RWPE2 (cell line): ENCODE data around the gene CACNB3.
"Not testable (repeated sequence)": the region's sequence is repeated elsewhere in the genome, so short reads cannot be mapped to it uniquely, and the experiment has no call there.

ENCODE experiments used
- ATAC-seq: fragments of 200-7000 bp; cut with Tn5 transposase; 3 replicates; pipeline ENCODE4 v1.9.1; 2021; ENCODE audit warnings: low read depth
- DNase-seq: peaks from one replicate; pipeline ENCODE4 v3.0.0-alpha.2; 2020; ENCODE audit warnings: low spot score
- H3K27ac ChIP-seq: fragments of 450-650 bp; 2 replicates; pipeline ENCODE4 v1.5.1; 2017; ENCODE audit warnings: mild to moderate bottlenecking; ENCODE audit not compliant: poor library complexity, severe bottlenecking
- H3K27me3 ChIP-seq: fragments of 250-450 bp; sonication (Bioruptor Pico); 2 replicates; pipeline ENCODE4 v1.5.1; 2021; ENCODE audit warnings: mild to moderate bottlenecking, moderate library complexity; ENCODE audit not compliant: insufficient read depth, poor library complexity, severe bottlenecking
- H3K36me3 ChIP-seq: fragments of 250-450 bp; sonication (Bioruptor Pico); 2 replicates; pipeline ENCODE4 v1.5.1; 2020; ENCODE audit warnings: low read depth, mild to moderate bottlenecking, moderate library complexity
- H3K4me1 ChIP-seq: fragments of 250-450 bp; sonication (Bioruptor Pico); 2 replicates; pipeline ENCODE4 v1.5.1; 2021; ENCODE audit warnings: mild to moderate bottlenecking, moderate library complexity; ENCODE audit not compliant: insufficient read depth, poor library complexity, severe bottlenecking
- H3K4me3 ChIP-seq: fragments of 250-450 bp; sonication (Bioruptor Pico); 2 replicates; pipeline ENCODE4 v1.5.1; 2021; ENCODE audit warnings: mild to moderate bottlenecking, moderate library complexity; ENCODE audit not compliant: severe bottlenecking
- H3K9me3 ChIP-seq: fragments of 250-450 bp; sonication (Bioruptor Pico); 2 replicates; pipeline ENCODE4 v1.5.1; 2021; ENCODE audit warnings: mild to moderate bottlenecking, moderate library complexity; ENCODE audit not compliant: severe bottlenecking
- CTCF ChIP-seq: fragments of 450-650 bp; IDR thresholded peaks from one replicate; pipeline ENCODE4 v1.5.1; 2017; ENCODE audit warnings: mild to moderate bottlenecking, moderate library complexity; ENCODE audit not compliant: poor library complexity, severe bottlenecking

The CACNB3 gene

DNA sequence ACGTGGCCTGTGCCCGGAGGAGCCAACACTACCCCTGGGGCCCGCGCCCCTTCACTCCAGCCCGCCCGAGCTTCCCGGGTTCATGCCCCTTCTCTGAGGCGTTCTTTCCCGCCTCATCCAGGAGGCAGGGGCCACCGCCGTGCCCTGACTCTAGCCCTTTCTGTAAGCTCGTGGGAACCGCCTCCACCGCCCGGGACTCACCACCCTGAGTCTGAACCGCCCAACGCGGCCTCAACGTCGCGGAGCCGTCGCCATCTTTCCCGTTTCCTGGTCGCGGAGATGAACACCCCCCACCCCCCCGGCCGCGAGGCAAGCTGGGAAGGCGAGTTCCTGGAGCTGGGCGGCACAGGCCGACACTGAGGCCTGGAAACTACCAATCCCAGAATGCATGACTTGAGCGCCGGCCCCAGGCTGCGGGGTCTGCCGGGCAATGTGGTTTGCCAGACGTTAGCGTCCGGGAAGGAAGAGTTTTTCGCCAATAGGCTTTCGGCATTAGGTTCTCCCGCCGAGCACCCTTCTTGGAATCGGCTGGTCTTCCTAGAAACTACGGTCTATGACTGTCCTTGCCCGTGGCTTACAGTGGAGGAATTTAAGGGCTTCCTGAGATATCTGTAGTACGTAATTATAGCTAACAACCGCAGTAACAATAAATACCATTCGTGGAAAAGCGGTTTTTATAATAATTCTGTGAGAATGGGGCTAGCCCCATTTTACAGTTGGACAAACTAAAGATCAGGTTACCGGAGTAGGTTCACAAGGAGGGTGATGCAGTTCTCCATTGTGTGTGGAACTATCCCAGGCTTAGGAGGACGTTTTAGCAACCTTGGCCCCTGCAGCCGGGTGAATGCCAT, 33.8 kb downstream of the CACNB3 start, which contains the start of gene DDX23:
TSS of gene DDX23 (minus strand) at position 281 of the 851 bp plus-strand sequence. CDS start 6,381 bp downstream, outside the sequence.
- TF ChIP-seq CTCF: no peak
- Histone ChIP-seq H3K27ac (peak within 1 kb of the TSS; percentile 40), H3K4me1 (peaks cover 5% of the 10 kb centered on the region), H3K27me3 (no peaks in the 10 kb centered on the region), H3K9me3 (no peaks in the 10 kb centered on the region), H3K4me3 (peak within 1 kb of the TSS; percentile 58), H3K36me3 (peaks cover 18% of the 10 kb centered on the region)
- DNase-seq (peak; percentile 93), ATAC-seq (peak; percentile 99)

DNA sequence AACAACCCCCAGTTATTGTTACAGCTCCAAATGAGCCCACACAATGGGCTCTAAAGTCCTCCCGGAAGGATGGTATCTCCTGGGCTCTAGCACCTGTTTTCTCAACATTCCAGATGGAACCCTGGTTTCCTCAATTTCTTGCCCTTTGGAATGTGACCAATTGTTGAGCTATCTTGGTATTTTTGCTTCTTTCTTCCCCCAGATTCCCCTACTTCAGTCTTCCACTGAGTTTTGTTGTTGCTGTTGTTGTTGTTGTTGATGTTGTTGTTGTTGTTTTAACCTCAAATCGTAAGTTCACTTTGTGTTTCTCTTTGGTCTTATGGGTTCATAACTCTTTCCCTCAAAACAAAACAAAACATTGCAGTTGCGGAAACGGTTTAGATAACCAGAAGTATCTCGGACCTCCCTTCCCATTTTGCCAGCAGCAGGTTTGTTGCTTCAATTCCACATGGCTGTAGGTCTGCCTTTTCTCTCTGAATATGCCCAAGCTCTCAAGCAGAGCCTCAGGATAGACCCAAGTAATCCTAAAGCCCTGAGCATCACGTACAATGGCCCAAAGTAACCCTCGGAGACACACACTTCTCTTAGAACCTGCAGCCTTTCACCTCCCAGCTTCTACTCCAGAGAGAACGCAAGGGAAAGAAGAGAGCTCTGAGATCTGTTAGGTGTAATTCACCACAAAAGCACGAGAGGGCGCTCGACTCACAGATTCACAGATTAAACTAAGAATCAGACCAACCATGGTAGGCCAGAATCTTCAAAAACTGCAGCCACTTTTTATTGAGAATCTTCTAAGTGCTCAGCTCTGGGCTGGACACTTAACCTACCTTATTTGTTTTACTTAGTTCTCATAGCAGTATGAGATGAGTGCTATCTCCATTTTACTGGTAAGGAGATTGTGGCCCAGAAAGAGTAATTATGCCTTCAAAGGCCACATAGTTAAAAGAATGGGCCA, 34.7 kb downstream of the CACNB3 start:
- H3K27ac ChIP-seq: no peak overlapping the region
- peak; percentile 32; the same call in 2 of the 3 replicates for ATAC-seq
- peaks cover 5% of the 10 kb centered on the region for H3K4me1 ChIP-seq
- H3K27me3 ChIP-seq: no peaks in the 10 kb centered on the region
- H3K36me3 ChIP-seq: peaks cover 17% of the 10 kb centered on the region
- no peak for DNase-seq
- no peaks in the 10 kb centered on the region for H3K9me3 ChIP-seq
- peak; percentile 94 for TF ChIP-seq CTCF
- H3K4me3 ChIP-seq: peak overlapping the region; percentile 58

DNA sequence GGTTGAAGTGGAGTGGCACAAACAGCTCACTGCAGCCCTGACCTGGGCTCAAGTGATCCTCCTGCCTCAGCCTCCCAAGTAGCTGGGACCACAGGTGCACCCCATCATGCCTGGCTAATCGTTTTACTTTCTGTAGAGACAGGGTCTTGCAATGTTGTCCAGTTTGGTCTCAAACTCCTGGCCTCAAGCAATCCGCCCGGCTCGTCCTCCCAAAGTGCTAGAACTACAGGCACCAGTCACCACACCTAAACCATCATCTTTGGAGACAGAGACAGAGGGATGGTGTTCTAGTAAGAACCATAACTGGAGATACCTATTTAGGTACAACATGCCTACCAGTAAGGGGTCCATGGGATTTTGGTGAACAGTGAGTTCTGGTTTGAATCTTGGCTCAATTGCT, 36.2 kb downstream of the CACNB3 start:
- Histone ChIP-seq H3K9me3 (no peaks in the 10 kb centered on the region), H3K36me3 (peaks cover 12% of the 10 kb centered on the region), H3K4me3 (no peak overlapping the region), H3K27ac (no peak overlapping the region), H3K4me1 (peaks cover 5% of the 10 kb centered on the region), H3K27me3 (no peaks in the 10 kb centered on the region)
- no peak for TF ChIP-seq CTCF
- no peak for DNase-seq
- ATAC-seq: no peak

DNA sequence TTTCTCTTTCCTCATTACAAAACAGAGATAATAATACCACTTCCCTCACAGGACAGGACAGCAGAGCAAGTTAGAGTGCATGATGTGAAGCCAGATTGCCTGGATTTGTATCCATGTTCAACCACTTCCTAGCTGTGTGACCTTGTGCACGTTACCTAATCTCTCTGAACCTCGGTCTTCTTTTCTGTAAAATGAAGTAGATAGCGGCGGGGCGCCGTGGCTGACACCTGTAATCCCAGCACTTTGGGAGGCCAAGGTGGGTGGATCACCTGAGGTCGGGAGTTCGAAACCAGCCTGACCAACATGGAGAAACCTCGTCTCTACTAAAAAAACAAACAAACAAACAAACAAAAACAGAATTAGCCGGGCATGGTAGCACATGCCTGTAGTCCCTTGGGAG, 36.6 kb downstream of the CACNB3 start:
- not testable (repeated sequence) for H3K4me3 ChIP-seq, H3K9me3 ChIP-seq, ATAC-seq, H3K27ac ChIP-seq, DNase-seq, H3K36me3 ChIP-seq, H3K27me3 ChIP-seq, H3K4me1 ChIP-seq

GRCh38 chr12:48856379-48856778, 38.1 kb downstream of the CACNB3 start:
- ATAC-seq: no peak
- no peaks in the 10 kb centered on the region for H3K36me3 ChIP-seq

More at GRCh38 chr12:48856379-48856778, 38.1 kb downstream of the CACNB3 start:
- Histone ChIP-seq H3K27me3 (no peaks in the 10 kb centered on the region), H3K9me3 (no peaks in the 10 kb centered on the region), H3K4me1 (no peaks in the 10 kb centered on the region), H3K27ac (no peak overlapping the region), H3K4me3 (no peak overlapping the region)
- no peak for TF ChIP-seq CTCF
- no peak for DNase-seq
